Middle frontal gyrus (tissue), 1 donor: ENCODE measurements around the gene TSPAN18.

Experiments used
- DNase-seq: peaks from one replicate; pipeline ENCODE4 v3.0.0-alpha.2; 2015; ENCODE audit warnings: low spot score; ENCODE audit errors: extremely low spot score

TSPAN18 gene

GRCh38 chr11:44711113-44711786 is 15.5 kb upstream of the TSPAN18 start:
- DNase-seq, result no peak

DNA sequence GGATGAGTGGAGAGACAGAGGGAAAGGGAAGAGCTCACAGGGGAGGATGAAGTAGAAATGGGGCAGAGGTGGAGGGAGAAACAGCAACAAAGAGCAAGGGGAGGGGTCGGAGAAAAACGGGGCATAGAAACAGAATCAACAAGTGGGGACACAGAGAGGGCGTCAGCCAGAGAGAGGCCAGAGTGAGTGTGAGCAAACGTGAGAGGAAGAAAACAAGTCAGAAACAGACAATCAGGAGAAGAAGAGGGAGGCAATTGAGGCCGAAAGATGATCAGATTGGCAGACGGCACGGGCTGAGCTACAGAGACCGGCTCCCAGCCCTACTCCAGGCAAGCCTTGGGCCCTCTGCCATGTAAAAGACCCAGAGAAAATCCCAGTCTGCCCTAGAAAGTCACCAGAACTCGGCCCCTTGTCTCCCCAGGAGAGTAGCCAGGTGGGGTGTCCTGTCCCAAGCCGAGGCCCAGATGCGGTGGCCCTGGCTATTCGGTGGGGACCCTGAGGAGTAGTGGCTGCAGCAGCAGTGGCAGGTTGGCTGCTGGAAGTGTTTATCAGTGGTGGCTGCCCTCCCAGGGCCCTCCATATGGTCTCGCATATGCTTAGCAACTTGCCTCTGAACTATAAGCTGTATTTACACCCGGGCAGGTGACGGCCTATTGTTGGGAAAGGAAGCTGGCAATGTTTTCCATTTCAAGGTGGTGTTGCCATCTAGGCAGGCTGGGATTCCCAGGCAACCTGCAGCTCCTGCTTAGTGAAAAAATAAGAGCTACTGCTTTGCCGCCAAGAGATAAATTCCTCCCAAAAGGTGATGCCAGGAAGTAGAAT is 14.8 kb upstream of the TSPAN18 start:
- DNase-seq, result no peak

DNA sequence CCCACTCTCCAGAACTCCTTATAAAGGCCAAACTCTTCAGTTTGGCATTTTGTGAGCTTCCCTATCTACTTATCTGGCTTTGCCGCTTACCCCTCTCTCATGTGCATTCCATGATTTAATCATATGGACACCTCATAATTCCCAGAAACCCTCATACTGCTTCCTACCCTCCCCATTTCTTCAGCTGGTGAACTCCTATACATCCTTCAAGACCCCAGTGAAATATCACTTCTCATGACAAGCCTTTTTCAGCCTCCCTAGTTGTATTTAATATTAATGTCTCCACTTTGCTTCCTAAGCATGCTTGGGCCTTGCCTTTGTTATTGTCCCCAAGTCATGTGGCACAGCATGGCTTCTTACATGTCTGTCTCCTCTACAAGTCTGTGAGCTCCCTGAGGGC is 13.7 kb upstream of the TSPAN18 start:
- DNase-seq, result no peak

- DNase-seq, result no peak
Measured at GRCh38 chr11:44716256-44716655, 10.5 kb upstream of the TSPAN18 start.

- no peak for DNase-seq
Measured at GRCh38 chr11:44718057-44718456, 8.7 kb upstream of the TSPAN18 start.

DNA sequence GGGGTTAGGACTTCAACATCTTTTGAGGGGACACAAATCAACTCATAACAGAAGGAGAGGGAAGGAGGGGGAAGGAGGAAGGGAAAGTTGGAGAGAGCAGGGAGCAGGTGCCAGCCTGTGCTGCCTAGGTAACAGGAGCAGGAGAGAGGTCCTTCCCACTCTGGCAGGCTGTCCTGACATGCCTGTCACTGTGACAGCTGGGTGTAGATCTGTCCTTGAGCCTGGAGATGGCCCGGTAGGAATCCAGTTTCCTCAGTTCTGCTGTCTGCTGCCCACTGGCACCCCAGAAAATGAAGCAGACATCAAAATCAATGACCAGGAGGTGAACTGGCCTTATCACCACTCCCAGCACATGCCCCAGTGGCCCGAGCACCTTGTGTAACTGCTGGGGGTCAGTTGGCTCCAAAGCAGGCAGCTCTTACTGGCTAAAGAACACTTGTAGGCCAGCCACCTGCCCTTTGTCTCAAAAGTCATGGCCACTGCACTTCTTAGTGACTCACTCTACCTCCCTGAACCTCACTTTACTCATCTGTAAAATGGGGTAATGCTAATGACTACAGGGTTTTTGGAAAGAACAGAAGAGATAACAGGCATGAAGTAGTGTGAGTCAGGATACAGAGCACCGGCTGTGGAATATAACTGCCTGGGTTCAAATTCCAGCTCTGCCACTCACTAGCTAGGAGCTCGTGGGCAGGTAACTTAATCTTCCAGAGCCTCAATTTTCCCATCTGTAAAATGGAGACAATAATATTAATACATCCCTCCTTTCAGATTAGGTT is 8.0 kb upstream of the TSPAN18 start:
- no peak for DNase-seq

GRCh38 chr11:44725016-44725685 is 1.6 kb upstream of the TSPAN18 start:
- DNase-seq, result no peak

- DNase-seq, result no peak
Measured at GRCh38 chr11:44725757-44726282, 942 bp upstream of the TSPAN18 start.

- no peak for DNase-seq
Measured at GRCh38 chr11:44727114-44727372, 281 bp downstream of the TSPAN18 start.

DNA sequence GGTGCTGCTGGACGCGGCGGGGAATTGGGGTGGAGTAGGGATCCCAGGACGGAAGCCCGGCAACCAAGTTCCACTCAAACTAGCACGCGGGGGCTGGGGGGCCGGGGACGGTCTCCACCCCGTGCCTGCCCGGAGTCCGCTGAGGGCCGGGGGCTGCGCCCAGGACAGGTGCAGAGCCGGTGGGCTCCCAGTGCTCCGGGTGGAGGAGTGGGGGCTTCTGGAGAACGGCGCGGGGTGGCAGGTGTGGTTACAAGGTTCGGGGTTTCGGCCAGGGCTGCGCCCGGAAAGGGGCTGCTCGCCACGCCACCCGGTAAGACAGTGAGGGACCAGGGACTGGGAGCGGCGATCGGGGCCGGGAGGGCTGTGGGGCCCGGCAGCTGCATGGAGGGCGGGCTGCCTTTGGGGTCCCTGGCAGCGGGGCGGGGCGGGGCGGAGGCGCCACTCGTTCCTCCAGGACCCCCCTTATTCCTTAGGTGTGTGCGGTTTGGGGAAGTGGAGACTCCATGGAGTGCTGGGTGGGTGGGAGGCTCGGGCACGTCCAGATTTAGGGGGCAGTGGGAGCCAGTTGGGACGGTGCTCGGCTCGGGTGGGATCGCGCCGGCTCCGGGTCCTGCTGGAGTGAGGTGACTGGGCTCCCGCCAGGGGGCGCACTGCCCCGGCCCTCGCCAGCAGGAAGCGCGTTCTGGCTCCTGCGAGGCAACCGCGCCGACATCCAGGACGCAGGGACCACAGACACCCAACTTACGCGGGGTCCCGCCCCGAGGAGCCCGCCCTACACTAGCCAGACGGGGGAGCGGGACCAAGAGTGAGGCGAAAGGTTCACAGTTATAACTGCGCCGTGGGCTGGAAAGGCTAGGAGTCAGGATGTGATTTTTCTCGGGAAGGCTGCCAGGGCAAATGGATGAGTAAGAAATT is 868 bp downstream of the TSPAN18 start:
- DNase-seq, result no peak

DNA sequence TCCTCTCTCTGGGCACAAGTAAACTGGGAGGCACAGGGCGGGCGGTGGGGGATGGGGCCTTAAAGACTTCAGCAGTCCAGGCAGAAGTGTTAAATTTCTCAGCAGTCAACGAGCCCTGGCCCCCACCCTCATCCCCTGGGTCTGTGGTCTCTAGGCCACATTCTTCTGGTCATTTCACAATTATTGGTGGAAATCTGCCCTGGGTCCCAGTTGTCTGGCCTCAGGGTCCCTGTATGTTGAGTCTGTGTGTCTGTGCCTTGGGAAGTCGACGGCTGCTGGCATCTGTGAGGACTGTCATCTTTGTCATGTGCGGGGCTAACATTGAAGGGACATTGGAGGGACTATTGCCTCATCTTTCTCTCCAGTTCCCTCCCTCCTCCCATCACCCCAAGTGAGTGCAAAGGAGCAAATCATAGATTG is 1.7 kb downstream of the TSPAN18 start:
- DNase-seq, result no peak

GRCh38 chr11:44729063-44729462 is 2.3 kb downstream of the TSPAN18 start:
- DNase-seq, result no peak

GRCh38 chr11:44729713-44730112 is 3.0 kb downstream of the TSPAN18 start:
- no peak for DNase-seq

GRCh38 chr11:44730775-44731174 is 4.0 kb downstream of the TSPAN18 start:
- DNase-seq, result no peak

DNA sequence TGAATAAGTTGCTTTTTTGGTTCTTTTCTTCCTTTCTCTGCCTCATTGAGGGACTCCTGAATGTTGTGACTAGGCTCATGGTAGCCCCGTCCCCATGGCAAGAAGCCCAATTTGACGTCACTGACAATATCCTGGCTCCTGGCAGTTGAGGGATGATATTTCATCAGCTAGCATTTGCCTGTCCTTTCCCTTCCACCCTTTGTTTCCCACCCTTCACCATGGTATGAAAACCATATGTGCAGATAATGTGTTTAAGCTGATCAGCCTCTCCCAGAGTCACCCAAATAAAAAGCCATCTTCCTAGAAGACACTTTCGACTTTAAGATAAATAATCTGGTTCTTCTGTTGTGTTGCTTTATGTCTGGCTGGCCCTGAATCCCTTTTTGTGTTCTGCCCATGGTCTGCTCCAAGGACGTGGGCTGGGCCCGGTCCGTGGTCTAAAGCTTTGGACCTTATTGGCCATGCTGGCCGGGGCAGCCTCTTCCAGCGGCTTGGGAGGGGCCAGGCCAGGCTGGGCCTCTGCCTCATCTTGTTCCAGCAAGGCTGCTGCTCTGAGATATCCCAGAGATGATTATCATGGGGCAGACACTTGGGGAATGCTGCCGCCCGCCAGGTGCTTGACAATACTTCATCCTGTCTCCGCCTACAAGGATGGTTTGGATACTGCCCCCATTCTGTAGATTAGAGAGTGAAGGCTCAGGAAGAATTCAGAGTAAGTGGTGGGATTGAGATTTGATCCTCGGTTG is 5.1 kb downstream of the TSPAN18 start:
- no peak for DNase-seq

- no peak for DNase-seq
Measured at GRCh38 chr11:44732564-44732963, 5.8 kb downstream of the TSPAN18 start.

DNA sequence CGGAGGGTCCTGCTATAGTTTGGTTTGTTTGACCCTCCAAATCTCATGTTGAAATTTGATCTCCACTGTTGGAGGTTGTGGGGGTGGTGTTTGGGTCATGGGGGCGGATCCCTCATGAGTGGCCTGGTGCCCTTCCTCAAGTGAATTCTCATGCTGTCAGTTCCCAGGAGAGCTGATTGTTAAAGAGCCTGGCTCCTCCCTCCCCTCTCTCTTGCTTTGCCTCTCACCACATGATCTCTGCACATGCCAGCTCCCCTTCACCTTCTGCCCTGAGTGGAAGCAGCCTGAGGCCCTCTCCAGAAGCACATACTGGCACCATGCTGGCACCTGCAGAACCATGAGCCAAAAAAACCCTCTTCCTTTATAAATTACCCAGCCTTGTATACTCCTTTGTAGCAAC is 7.1 kb downstream of the TSPAN18 start:
- DNase-seq, result no peak

- DNase-seq, result no peak
Measured at GRCh38 chr11:44734843-44735381, 8.2 kb downstream of the TSPAN18 start.

GRCh38 chr11:44736791-44737190 is 10.0 kb downstream of the TSPAN18 start:
- DNase-seq, result no peak
